Transverse colon (tissue), 4 donors: ENCODE data around the gene PDXP.

Source experiments
- CTCF ChIP-seq, 5 experiments: fragments of 200-600 bp in 3 of 5; fragments of 450-650 bp in 2 of 5; sonication (generic) in 3 of 5; IDR thresholded peaks; 1 replicate in 2 of 5; 2 replicates in 3 of 5; pipeline ENCODE4 v1.5.1; 2016 to 2017; ENCODE audit warnings: antibody characterized with exemption in 5 of 5, inconsistent platforms in 3 of 5, mild to moderate bottlenecking in 2 of 5, moderate library complexity in 1 of 5
- EP300 ChIP-seq: sonication (generic); formaldehyde crosslinking; IDR thresholded peaks from one replicate; pipeline ENCODE4 v1.6.1; 2017; ENCODE audit warnings: antibody characterized with exemption, low read depth
- POLR2A ChIP-seq: fragments of 450-650 bp; IDR thresholded peaks from one replicate; pipeline ENCODE4 v1.6.1; 2016; ENCODE audit warnings: antibody characterized with exemption, mild to moderate bottlenecking, moderate library complexity
- POLR2AphosphoS5 ChIP-seq, 3 donors: sonication (generic); formaldehyde crosslinking; IDR thresholded peaks; one replicate each; pipeline ENCODE4 v1.6.1; 2016; ENCODE audit warnings: antibody characterized with exemption in 3 of 3

GRCh38 chr22:37630839-37631435 is 27.6 kb upstream of the PDXP start:
- TF ChIP-seq CTCF (IDR thresholded peaks at IDR 0.05) (no peak), POLR2AphosphoS5 (IDR thresholded peaks at IDR 0.05) (no peak), POLR2A (no peak), EP300 (no peak)
